Glutamatergic neuron (in vitro differentiated cells): ENCODE measurements around the gene FLT1. TPM values are rescaled to one million over a fixed set of nuclear protein-coding genes. Genes with fewer than 3 reads are reported as not detected.

Experiments
- DNase-seq: peaks from one replicate; pipeline ENCODE4 v3.0.0; 2022
- H3K27ac Mint-ChIP-seq: one replicate; pipeline ENCODE4 v1.8.0; 2020; ENCODE audit warnings: mild to moderate bottlenecking, mixed read lengths, inconsistent platforms; ENCODE audit not compliant: unreplicated experiment
- H3K27me3 Mint-ChIP-seq: one replicate; pipeline ENCODE4 v1.8.0; 2020; ENCODE audit warnings: mild to moderate bottlenecking, moderate library complexity, mixed read lengths, inconsistent platforms; ENCODE audit not compliant: unreplicated experiment
- H3K36me3 Mint-ChIP-seq: one replicate; pipeline ENCODE4 v1.8.0; 2020; ENCODE audit warnings: mild to moderate bottlenecking, mixed read lengths, inconsistent platforms; ENCODE audit not compliant: unreplicated experiment
- H3K4me1 Mint-ChIP-seq: one replicate; pipeline ENCODE4 v1.8.0; 2020; ENCODE audit warnings: mild to moderate bottlenecking, low read depth, mixed read lengths, inconsistent platforms; ENCODE audit not compliant: unreplicated experiment
- H3K4me3 Mint-ChIP-seq: one replicate; pipeline ENCODE4 v1.8.0; 2020; ENCODE audit warnings: mild to moderate bottlenecking, mixed read lengths, inconsistent platforms; ENCODE audit not compliant: unreplicated experiment
- H3K9me3 Mint-ChIP-seq: one replicate; pipeline ENCODE4 v1.8.0; 2020; ENCODE audit warnings: mild to moderate bottlenecking, moderate library complexity, mixed read lengths, inconsistent platforms; ENCODE audit not compliant: unreplicated experiment
- CTCF ChIP-seq: fragments of 200-600 bp; sonication (generic); IDR thresholded peaks from one replicate; pipeline ENCODE4 v1.5.0; 2021; ENCODE audit not compliant: partially characterized antibody, unreplicated experiment
- total RNA-seq: library from RNA; stranded (reverse); fragmentation: NEBNext Ultra II Directional; extraction: Animal tissue kit (Norgen Biotek cat#: 25700); gene quantifications from one replicate; pipeline ENCODE4 v1.2.1, GENCODE V29; 2021; ENCODE audit not compliant: unreplicated experiment

Gene FLT1
- total RNA-seq, 1 donor from 2014 or later: 49.8 TPM

DNA sequence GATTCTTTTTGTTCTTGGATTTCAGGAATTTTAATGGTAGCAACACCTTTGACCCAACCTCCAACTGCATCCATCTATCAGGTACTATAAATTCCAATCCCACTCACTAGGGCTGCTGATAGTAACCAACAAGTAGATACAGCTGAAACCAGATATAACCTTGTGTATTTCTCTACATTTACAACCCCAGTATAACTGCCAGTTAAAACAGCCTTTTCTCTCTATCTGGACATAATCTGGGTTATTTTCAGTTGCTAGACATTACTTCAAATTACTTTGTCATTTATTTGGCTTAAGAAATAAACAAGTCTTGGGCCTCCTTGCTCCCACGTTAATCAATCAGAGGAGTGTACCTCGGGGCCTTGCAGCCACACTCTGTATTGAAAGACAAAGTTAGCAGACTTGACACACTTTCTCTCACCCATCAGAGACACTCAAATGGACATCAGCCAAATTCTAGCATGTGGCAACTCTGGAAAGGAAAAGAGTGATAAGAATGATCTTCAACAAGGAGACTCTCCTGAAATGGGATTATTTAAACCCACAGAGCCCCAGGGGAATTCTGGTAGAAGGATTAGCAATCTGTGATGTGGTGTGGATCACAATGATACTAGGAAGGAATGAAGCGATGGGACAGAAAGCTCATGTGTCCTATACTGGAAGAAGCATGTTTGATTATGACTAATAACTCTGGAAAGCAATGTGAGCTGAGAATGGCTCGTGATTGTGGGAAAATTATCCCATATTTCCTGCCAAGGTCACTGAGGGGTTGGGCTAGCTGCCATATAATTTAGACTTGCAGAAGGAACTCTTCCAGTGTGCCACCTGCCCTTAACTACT lies 157.5 kb downstream of the FLT1 start:
- Mint-ChIP-seq H3K4me3 (no peak overlapping the region), H3K4me1 (no peaks in the 10 kb centered on the region), H3K27me3 (peaks cover 4% of the 10 kb centered on the region), H3K27ac (no peak overlapping the region), H3K36me3 (no peaks in the 10 kb centered on the region), H3K9me3 (no peaks in the 10 kb centered on the region)
- no peak for TF ChIP-seq CTCF
- no peak for DNase-seq

DNA sequence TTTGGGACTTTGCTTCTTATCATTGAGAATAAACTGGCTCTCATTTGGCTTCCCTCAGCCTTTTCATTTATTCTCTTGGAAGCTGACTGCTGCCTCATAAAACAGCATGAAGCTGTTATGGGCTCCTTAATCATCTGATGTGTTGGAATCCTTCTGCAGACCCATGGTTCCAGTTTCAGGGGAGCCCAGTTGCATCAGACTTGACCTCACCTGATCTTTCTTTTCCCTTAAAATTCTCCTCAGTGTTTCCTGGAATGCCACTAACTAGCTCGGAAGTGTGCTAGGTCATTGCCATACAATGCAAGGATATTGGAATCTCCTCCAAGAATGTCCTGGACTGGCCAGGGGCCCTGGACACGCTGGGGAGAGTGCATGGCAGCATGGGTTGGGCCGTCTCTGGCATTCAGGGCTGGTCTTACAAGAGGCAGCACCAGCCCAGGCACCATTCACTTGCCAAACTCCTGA lies 158.7 kb downstream of the FLT1 start:
- peaks cover 4% of the 10 kb centered on the region for H3K27me3 Mint-ChIP-seq
- no peak for TF ChIP-seq CTCF
- no peaks in the 10 kb centered on the region for H3K4me1 Mint-ChIP-seq
- H3K4me3 Mint-ChIP-seq: no peak overlapping the region
- no peaks in the 10 kb centered on the region for H3K9me3 Mint-ChIP-seq
- H3K27ac Mint-ChIP-seq: no peak overlapping the region
- no peaks in the 10 kb centered on the region for H3K36me3 Mint-ChIP-seq
- DNase-seq: no peak

GRCh38 chr13:28333204-28333881 lies 161.6 kb downstream of the FLT1 start:
- Mint-ChIP-seq H3K9me3 (peaks cover 3% of the 10 kb centered on the region), H3K36me3 (peaks cover 9% of the 10 kb centered on the region), H3K27me3 (peaks cover 4% of the 10 kb centered on the region), H3K4me1 (no peaks in the 10 kb centered on the region), H3K27ac (no peak overlapping the region), H3K4me3 (no peak overlapping the region)
- TF ChIP-seq CTCF: no peak
- DNase-seq: no peak

DNA sequence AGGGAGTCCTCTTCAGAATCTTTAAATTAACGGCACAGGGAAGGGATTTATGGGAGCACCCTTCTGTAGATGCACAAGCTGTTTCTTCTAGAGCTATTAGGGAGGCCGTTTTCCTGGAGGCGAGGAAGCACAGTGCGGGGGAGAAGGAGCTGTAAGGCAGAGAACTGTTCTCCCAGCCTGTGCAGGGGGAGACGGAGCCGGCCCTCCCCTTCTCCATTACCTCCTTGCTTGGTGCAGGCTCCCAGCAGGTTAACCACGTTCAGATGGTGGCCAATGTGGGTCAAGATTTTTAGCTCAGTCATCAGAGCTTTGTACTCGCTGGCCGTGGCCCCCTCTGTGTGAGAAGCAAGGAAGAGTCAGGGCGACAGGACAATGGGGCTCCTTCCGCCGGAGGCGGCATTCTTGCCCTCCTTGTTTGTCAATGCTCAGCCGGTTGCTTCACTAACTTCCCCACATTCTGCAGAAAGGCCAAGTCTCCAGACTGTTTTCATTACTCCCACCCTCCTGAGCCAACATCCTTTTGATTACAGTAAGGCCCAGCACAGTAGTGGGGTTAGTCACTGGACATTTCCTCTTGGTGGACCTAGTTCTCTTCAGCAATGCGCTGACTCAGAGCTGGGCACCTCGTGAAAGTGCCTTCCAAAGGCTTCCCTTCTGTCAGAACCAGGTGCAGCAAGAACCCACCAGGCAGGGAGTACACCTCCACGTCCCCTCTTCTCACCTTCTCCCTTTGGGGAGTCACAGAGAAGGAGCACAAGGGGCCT lies 165.4 kb downstream of the FLT1 start:
- no peak overlapping the region for H3K4me3 Mint-ChIP-seq
- H3K4me1 Mint-ChIP-seq: peaks cover 7% of the 10 kb centered on the region

More for the DNA sequence above, 165.4 kb downstream of the FLT1 start:
- Mint-ChIP-seq H3K36me3 (peaks cover 10% of the 10 kb centered on the region), H3K9me3 (peaks cover 3% of the 10 kb centered on the region), H3K27ac (no peak overlapping the region), H3K27me3 (peaks cover 4% of the 10 kb centered on the region)
- no peak for DNase-seq
- no peak for TF ChIP-seq CTCF
